Skin epidermis (tissue), 12 donors: ENCODE results near the gene STRBP.

Source experiments
- H3K27ac ChIP-seq, 21 experiments: fragments of 200-600 bp; sonication (generic) in 11 of 21; one replicate each; pipeline ENCODE4 v1.5.0; 2020; ENCODE audit warnings: mild to moderate bottlenecking in 3 of 21, inconsistent platforms in 2 of 21, moderate library complexity in 2 of 21
- H3K4me3 ChIP-seq, 7 experiments: fragments of 200-600 bp; sonication (generic) in 2 of 7; one replicate each; pipeline ENCODE4 v1.5.0; 2020; ENCODE audit warnings: inconsistent platforms in 2 of 7, mild to moderate bottlenecking in 2 of 7, moderate library complexity in 1 of 7

The STRBP gene

GRCh38 chr9:123085916-123086315 lies 182.5 kb downstream of the STRBP start:
- Histone ChIP-seq H3K4me3 (no peak overlapping the region), H3K27ac (no peak overlapping the region)

GRCh38 chr9:123084256-123084655 lies 184.1 kb downstream of the STRBP start:
- no peak overlapping the region for H3K27ac ChIP-seq
- H3K4me3 ChIP-seq, result no peak overlapping the region

- Histone ChIP-seq H3K27ac (no peak overlapping the region), H3K4me3 (no peak overlapping the region)
These were observed 184.7 kb downstream of the STRBP start for GRCh38 chr9:123083680-123084079.

GRCh38 chr9:123081824-123082223 lies 186.6 kb downstream of the STRBP start:
- Histone ChIP-seq H3K4me3 (no peak overlapping the region), H3K27ac (no peak overlapping the region)

GRCh38 chr9:123080444-123080843 lies 187.9 kb downstream of the STRBP start:
- Histone ChIP-seq H3K4me3 (no peak overlapping the region), H3K27ac (no peak overlapping the region)

GRCh38 chr9:123074628-123075027 lies 193.8 kb downstream of the STRBP start:
- Histone ChIP-seq H3K27ac (peak overlapping the region in 5 of 21 experiments; percentile 6 to 77 (median 31)), H3K4me3 (no peak overlapping the region)

GRCh38 chr9:123073991-123074422 lies 194.4 kb downstream of the STRBP start:
- Histone ChIP-seq H3K4me3 (no peak overlapping the region), H3K27ac (peak overlapping the region in 13 of 21 experiments; percentile 1 to 77 (median 31))

GRCh38 chr9:123073441-123073840 lies 194.9 kb downstream of the STRBP start:
- peak overlapping the region in 14 of 21 experiments; percentile 1 to 77 (median 38) for H3K27ac ChIP-seq
- H3K4me3 ChIP-seq, result no peak overlapping the region

GRCh38 chr9:123072407-123072995 lies 195.9 kb downstream of the STRBP start:
- Histone ChIP-seq H3K4me3 (no peak overlapping the region), H3K27ac (peak overlapping the region in 8 of 21 experiments; percentile 1 to 77 (median 52))
